NCI-H2171 treated with DMSO at 0.1 percent for 48 hours (cell line): ENCODE data around the gene HRH3.

Experiments
- DNase-seq: peaks from one replicate; lab custom pipeline; 2025; lab: John Stamatoyannopoulos, UW

The HRH3 gene

DNA sequence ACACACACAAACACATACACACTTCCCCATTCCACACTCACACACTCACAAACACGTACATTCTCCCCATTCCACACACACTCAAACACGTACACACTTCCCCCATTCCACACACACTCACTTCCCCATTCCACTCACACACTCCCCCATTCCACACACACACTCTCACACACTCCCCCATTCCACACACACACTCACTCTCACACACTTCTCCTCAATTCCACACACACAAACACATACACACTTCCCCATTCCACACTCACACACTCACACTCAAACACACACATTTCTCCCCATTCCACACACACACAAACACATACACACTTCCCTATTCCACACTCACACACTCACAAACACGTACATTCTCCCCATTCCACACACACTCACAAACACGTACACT lies 9.6 kb upstream of the HRH3 start:
- no peak for DNase-seq

DNA sequence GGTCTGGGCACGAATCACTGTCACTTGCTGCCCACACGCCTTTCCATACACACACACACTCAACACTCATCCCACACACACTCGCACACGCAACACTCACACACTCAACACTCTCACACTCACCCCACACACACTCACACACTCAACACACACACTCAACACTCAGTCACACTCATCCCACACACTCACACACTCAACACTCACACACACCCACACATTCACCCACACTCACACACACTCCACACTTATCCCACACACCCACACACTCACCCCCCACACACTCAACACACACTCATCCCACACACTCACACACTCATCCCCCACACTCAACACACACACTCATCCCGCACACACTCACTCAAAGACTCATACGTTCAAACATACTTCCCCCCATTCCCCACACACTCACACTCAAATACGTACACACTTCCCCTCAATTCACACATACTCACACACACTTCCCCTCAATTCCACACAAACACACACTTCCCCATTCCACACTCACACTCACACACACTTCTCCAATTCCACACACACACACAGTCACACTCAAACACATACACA lies 9.0 kb upstream of the HRH3 start:
- no peak for DNase-seq

DNA sequence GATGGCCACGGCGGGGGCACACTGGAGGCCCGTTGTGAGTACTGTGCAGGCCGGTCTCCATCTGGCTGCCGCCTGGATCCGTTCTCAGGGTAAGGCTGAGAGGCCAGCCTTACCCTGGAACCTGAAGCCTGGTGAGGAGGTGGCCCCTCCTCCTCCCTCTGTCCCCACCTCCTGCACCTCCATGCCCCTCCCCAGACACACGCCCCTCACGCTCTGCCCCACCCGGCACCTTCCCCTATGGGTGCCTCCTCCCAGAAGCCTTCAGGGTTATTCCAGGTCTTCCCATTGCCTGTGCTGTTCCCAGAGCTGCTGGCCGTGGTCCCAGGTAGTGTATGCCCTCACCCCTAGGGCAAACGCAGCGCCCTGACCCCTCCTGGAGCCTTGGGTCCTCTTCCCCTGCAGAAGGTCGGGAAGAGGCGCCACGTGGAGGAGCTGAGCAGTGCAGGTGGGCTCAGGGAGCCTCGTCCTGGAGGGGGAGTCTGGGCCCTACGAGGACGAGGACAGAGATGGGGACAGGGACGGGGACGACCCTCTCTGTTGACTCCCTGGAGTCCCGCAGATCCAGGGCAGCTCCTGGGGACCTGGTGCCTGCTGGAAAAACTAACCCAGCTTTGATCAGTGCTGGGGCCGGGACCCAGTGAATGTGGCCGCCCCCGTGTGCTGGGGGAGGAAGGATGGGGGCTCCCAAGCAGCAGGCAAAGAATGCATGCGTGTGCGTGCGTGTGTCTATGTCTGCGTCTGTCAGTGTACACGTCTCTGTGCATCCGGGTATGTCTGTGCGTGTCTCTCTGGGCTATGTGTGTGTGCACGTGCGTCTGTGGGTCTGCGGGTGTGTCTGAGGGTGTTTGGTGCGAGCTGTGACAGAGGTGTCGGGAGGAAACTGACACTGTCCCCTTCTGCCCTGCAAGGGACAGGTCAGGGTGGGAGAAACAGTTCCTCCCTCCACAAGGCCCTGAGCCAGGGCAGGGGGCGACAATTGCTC lies 8.2 kb upstream of the HRH3 start:
- DNase-seq, result peak; percentile 17

DNA sequence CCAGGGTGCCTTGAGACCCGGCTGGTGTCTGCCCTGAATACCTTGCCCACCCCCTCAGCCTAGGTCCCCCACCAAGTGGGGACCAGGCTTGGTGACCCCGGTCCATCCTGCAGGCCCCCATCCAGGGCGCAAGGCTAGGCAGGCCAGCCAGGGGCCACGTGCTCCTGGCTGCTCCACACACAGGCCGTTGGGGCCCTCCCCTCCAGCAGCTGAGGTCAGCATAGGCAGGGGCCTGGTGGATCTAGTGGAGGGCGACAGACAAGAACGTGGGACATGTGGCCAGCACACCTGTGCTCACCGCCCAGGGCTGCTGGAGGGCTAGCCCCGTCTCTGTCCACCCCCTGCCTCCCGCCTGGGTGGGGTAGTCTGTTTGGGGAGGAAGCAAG lies 7.5 kb upstream of the HRH3 start:
- no peak for DNase-seq

DNA sequence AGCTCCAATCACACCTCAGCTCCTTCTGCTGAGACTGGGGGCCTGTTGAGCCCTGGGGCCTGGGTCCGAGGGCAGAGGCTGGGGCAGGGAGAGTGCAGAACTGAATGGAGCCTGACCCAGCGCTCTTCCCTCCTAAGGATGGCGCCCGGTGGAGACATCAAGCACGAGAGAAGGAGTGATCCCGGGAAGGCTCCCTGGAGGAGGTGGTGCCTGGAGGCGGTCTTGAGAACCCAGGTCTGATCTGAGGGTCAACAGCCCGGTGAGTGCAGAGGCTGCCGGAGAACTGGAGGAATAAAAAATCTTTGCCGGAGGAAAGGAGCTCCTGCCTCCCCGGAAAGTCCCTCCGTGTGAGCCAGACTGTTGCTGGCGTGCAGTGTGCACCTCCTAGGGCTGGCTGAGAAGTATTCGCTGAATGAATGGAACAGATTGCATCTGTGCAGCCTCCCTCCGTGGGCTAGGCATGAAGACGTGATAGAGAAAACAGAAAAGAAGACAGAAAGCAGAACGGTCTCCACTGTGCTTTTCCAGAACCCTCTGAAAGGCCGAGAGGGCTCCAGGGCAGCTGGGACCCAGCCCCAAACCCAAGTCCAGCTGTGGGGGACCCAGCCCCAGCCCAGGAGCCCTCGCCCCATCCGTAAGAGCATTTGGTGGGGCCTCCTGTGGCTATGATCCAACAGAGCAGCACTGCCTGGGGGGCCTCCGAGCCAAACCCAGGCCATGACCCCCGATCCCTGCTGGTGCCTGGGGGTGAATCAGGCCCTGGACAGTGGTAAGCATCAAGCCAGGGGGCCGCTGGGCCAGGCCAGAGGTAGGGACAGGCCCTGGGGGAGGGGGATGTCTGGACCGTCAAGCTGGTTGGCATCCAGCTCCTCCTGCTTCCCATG lies 6.9 kb upstream of the HRH3 start:
- no peak for DNase-seq

DNA sequence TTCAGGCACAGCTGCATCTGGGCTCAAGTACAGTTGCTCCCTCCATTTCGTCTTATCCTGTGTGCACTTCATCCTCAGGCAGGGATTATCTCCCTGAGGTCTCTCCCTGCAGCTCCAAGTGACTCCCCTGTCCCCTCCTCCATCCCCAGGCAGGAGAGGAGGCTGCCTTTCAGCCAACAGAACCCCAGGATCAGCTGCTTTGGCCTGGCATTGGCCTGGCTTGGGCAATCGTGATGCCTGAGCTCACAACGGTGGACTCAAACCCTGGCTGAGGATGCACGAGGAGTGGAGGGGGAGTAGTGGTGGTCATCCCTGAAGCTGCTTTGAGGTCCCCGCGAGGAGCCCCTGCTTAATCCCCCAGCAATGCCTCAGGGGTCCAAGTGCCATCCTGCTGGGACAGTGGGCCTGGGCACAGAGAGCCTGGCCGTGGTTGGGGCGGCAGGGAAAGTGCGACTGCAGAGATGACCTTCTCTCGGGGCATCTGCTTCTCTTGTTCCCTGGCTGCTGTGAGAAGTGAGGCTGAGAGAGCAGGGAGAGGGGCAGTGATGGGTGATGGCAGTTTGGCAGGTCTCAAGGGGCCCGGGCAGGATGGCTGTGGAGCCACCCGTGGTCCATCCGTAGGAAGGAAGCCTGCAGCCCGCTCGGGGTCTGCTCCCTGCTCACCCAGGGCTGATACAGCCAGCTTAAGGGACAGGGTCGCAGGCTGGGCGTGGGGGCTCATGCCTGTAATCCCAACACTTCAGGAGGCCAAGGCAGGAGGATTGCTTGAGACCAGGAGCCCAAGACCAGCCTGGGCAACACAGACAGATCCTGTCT lies 6.0 kb upstream of the HRH3 start:
- no peak for DNase-seq

DNA sequence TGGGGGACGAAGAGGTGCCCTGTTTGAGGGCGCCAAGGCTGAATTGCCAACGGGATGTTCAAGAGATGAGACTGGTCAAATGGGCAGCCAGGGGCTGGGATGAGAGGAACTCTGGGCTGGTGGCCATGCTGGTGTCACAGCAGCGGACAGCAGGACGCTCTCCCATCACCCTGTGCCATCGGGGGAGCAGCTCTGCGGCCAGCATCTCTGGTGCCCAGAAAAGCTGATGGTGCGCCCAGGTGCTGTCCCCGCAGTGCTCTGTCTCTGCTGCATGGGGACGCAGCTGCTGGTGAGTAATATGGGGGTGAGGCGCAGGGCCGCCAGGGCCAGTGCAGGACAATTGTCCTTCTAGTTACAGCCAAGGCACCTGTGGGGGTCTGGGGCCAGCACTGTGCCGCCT lies 4.9 kb upstream of the HRH3 start:
- no peak for DNase-seq

DNA sequence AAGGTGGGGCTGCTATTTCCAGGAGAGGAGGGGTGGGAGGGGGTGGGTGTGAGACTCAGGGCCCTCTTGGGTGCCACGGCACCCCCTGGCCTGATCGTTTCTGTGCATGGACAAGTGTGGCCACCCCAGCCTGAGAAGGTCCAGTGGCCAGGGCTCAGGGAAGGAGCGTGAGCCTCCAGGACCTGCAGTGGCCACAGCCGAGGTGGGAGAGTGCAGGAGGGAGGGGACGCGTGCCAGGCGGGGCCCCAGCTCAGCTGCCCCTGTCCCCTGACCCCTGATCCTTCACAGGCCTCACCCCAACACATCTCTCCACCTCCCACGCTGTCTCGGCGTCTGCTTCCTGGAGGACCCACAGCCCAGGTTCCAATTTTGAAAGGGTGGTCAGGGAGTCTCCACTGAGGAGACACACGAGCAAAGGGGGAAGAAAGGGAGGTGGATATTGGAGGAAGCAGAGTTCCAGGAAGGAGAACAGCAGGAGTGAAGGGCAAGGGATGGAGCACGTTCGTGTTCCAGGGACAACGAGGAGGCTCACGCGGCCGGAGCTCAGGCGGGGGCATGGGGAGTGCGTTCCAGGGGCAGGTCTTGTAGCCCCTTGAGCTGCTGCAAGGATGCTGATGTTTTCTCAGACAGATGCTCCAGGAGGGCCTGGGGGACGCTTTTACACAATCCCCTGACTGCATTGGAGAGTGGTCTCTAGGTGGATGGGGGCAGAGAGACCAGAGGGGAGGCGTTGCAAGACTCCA lies 4.2 kb upstream of the HRH3 start:
- DNase-seq, result no peak

DNA sequence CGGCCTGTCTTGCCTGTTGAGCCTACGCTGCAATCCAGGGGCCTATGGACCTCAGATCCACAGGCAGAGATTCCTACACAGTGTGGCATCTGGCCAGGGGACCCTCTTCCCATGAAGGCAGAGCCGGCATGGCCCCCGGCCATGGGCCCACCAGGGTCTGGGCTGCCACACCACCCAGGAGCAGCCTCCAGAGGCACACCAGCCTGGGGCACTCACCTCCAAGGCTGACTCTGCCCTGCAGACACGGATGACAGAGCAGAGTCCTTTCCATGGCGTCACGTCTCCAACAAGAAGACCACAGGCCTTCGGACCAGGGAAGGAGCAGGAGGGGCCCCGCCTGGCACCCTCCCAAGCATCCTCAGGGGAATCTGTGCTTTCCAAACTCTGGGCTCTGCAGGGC lies 3.5 kb upstream of the HRH3 start:
- no peak for DNase-seq

DNA sequence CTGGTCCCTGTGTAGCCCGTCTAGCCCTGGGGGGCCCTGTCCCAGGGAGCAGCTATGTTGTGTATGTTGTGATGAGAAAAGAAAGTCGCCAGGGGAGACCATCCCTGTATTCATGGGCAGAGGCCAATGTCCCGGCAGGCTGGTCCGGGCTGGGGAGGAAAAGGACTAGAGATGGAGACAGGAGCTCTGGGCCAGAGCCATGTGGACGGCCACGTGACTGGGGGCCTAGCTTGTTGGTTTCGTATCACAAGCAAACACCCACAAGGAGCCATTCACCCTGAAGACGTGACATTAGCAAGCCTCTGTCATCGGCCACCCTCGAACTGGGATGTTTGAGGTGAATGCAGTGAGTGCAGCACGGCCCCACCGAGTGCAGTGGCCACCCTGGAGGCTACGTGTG lies 2.9 kb upstream of the HRH3 start:
- no peak for DNase-seq

DNA sequence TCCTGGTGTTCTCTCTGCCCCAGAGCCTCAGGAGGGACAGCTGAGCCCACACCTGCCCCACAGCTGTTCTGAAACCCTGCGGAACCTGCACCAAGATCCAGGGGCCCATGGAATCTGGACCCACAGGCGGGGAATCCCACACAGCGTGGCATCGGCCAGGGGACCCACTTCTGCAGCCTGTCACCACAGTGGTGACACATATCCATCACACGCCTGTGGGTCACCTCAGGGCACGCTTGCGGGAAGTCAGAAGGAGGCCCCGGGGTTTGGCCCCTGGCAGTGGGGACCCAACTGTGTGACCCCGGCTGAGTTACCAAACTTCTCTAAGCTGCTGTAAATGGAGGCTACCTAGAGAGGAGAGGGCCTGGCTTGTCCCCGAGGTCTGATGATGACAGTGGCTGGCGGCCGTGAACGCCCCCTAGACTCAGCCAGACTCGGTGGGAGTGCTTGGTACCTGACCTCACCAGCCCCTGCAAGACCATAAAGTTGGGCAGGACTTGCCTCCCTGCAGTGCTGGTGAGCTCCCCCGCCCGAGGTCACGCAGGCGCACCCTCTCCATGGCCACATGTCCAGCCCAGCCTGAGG lies 2.3 kb upstream of the HRH3 start:
- no peak for DNase-seq

DNA sequence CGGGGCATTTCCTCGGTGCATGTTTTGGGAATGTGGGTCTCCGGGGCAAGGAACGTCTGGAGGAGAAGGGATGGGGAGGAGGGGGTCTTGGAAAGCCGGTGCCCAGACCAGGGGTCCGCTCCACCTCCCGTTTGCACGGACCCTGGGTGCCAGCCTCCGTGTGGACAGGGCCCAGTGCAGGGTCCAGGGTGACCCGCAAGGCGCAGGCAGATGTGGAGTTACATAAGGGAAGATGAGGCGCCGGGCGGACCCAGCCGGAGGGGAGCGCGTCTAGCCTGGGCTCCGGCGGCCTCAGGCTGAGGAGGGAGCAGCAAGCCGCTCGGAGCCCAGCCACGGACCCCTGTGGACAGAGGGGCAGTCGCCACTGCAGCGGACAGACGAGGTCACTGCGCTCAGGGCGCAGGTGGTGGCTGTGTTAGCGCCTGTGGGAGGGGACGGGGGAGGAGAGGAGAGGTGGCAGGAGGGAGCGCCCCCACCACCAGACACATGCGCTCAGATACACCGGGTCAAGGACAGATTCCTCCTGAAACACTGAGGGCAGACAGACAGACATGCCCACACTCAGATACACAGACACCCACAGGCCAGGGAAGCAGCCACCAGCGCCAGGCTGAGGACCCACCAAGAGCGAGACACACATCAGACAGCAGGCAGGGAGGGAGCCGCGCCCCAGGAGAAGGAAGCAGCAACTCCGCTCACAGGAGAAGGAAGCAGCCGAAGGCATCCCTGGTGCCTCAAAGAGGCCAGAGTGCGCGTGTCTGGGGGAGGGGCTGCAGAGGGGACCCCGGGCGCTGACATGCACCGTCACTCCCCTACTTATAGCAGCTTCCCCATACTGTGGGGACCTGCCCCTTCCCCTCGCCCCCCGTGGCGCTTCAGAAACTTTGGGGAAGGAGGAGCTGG lies 839 bp upstream of the HRH3 start:
- peak; percentile 31 for DNase-seq

DNA sequence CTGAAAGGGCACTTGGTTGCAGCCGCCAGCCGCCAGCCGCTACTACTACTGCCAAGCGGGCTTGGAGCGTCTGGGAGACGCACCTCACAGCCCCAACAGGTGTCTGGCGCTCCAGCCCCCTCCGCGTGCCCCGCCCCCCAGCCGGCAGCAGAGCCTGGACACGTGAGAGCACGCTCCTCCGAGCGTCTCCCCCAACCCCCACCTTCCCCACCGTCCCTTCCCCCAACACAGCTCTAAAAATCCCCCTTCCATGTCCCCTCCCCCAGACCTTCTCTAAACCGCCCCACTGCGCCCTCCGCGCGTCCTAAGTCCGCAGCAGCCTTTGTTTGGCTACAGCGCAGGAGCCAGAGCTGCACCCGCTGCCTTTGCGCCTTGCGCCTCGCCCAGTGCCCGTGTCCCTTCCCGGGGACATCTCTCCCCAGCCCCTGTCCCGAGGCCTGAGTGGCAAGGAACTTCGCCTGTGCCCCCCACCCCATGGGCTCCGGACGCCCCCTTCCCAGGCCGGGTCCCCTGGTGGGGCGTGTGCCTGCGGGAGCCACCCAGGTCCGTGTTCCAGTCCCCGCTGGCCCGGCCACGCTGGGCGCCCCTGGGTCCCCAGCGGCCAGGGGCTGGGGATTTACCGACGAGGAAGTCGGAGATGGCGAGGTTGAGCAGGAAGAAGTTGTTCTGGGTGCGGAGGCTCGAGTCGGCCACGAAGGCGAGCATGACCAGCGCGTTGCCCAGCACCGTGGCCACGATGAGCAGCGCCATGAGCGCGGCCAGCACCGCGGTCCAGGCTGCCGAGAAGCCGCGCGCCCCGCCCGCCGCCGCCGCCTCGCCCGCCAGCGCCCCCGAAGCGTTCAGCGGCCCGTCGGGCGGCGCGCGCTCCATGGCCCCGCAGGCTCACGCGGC lies 732 bp downstream of the HRH3 start:
- DNase-seq, result peak; percentile 61

DNA sequence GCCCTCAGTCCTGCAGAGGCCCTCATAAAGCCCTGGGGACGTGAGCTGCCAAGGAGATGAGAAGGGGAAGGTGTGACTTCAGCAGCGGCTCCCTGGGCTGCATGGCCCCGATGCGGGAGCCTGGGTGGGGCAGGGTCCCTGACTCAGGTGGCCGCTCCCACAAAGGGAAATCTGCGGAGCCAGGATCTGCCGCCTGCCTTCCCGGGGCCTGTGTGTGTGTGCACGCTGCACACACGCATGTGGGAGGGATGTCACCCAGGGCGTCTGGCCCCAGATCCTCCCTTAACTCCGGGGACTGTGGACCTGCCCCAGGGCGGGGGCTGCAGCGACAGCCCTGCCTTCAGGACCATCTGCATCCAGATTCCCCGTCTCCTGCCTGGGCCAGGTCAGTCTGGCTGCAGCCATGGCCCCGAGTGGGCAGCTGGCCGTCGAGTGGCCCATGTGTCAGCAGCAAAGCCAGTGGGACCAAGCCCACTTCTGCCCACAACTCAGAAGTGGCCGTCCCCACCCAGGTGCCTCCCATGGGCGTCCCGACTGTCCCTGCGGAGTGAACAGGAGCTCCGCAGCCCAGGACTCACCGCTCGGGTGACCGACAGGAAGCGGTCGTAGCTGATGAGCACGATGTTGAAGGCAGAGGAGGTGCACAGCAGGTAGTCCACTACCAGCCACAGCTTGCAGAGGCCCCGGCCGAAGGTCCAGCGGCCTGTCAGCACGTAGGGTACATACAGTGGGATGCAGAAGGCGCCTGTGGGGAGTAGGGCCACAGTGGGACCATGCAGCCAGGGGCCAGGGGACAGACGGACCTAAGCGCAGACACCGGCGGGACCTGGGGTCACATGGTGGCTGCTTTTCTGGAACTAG lies 1.9 kb downstream of the HRH3 start:
- no peak for DNase-seq

DNA sequence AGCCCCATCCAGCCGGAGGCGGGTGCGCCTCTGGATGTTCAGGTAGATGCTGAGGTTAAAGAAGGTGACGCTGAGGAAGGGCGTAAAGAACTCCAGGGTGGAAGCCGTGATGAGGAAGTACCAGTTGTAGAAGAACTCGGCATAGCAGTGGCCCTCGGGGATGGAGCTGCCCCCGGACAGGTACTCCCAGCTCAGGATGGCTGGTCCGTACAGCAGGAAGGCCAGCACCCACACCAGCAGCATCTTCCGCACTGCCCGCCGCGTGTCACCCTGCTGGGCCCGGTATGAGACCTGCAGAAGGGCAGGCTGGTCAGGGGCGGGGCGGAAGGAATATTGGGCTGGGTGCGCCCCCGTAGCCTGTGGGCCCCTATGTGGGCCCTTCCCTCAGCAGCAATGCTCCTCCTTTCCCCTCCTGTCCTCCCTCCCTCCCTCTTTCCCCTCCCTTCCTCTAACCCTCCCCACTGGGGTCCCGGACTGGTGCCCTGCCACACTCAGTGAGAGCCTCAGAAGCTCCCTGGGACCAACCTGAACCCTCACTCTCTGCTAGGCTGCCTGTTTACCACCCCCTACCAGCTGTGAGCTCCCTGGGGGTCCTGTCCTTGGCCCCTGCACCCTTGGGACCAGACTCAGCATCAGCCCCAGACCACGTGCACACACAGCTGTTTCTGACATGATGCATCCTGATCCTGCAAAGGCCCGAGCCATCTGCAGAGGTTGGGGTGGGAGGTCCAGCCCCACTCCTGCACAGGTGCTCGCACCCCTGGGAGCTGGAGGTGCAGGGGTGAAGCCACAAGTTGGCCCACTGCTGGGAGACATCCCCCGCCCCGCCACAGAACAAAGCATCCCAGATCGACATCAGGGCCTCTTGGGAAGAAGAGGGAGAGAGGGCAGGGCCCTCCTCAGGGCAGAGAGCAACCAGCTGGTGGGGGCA lies 3.2 kb downstream of the HRH3 start:
- DNase-seq, result peak; percentile 61

DNA sequence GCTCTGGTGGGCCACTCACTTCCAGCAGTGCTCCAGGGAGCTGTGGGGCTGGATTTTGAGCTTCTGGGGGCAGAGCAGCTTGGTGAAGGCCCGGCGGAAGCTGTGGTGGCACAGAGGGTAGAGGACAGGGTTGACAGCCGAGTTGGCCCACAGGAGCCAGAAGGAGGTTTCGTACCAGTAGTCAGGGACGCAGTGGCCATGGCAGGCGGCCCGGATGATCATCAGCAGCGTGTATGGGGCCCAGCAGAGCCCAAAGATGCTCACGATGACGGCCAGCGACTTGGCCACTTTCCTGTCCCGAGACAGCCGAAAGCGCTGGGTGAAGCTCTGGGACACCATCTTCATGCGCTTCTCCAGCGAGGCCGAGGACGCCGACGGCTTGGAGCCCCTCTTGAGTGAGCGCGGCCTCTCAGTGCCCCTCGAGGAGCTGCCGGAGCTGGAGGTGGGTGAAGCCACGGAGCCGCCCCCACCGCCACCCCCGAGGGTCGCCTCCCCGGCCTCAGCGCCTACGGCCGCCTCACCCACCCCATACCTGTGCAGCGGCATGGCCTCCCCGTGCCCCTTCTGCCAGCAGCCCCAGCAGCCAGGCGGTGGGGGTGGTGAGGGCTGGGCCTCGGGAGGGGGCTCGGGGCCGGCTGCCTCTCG lies 4.0 kb downstream of the HRH3 start:
- DNase-seq, result no peak
